NCI-H510A treated with DMSO at 0.1 percent for 48 hours (cell line): ENCODE data around the gene CAPZA2.
"Not testable (repeated sequence)": the region's sequence is repeated elsewhere in the genome, so short reads cannot be mapped to it uniquely, and the experiment has no call there.

Experiments
- DNase-seq: peaks from one replicate; lab custom pipeline; 2025; lab: John Stamatoyannopoulos, UW

CAPZA2 gene

DNA sequence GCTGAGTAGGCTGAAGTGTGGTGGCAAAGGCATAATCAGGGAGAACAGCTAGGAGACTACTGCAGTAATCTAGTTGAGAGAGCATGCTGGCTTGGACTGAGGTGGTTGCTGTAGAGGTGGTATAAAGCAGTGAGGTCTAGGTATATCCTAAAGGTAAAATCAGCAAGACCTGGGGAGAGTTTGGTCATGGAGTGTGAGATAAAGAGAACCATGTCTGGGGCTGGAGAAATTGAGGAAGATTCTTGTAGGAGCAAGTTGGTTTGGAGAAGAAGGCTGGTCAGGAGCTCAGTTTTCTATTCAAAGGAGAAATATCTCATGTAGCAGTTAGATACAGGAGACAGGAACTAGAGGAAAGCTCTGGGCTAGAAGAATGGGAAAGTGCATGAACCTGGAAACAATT is 58.0 kb downstream of the CAPZA2 start:
- DNase-seq: no peak

DNA sequence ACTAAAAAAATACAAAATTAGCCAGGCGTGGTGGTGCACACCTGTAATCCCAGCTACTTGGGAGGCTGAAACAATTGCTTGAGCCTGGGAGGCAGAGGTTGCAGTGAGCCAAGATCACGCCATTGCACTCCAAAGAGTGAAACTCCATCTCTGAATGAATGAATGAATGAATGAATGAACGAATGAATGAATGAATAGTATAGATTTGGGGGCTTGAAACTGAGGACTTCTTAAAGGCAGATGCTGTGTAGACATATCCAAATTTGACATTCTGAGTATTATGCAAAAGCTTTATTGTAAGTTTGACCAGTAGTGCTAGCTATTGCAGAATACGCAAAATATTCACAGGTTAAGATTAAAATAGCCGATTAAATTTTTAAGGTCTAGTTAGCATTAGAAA is 60.2 kb downstream of the CAPZA2 start:
- DNase-seq: no peak

DNA sequence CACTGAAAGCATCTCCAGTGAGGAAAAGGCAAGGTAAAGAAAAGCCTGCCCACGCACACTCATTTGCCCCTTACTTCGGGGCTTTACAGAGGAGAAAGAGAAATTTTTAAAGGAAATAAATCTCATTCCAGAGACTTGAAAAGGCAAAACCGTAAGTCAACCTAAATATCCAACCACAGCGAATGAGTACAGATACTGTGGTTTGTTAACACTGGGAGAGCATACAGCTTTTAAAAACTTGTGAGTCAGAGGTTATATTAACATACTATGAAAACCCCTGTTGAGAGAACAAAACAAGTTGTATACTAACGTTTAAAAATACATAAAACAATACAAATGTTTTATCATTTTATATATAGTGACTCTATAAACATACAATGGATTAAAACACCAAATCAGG is 62.4 kb downstream of the CAPZA2 start:
- DNase-seq: no peak

DNA sequence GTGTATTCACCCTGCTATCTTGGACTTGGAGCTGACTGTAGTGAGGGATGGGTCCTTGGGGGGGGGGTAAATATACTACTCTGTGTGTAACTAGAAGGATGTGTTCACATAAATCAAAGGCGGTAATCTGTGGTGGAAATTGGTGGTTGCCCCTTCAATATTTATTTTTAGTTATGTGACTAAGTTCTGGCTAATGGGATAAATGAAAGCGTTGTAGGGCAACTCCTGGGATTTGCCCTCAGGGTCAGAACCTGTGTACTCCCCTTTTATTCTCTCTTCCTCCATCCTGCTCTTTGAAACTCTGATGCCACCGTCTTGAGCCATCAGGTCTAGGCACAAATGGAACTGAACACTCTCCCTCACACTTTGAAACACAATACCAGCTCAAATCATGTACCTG is 66.6 kb downstream of the CAPZA2 start:
- no peak for DNase-seq

DNA sequence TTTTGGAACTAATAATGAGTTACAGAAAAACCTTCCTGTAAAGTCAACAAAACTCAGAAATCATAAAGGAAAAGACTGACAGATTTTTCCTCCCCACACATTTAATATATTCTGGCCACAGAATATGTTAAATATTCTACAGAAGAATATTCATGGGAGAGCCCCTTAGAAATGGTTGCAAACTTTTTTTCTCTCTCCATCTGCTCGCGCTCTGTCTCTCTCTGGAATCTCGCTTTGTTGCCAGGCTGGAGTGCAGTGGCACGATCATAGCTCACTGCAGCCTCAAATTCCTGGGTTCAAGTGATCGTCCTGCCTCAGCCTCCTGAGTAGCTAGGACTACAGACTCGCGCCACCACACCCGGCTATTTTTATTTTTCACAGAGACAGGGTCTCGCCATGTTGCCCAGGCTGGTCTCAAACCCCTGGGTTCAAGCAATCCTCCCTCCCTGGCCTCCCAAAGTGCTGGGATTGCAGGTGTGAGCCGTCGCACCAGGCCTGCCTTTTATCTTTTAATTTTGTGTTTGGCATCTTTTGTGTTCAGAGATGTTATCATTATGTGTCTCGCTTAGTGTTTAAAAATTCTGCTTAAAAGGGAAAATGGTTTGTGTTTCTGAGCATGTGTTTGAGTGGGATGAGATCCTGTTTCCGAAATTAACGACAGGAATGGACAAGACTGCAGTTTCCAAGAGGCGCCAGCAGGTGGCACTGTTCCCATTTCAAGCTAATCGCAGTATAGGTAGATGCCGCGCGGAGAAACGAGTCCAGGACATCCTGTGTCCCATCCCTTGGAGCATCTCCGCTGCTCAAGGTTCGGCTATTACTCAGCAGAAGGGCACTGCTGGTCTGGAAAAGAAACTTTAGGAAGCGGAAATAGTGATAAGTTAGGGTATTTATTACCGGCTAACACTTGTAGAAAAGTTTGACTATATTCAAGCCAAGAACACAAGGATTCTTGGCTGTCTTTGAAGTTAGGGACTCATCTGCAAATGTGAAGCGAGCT is 67.8 kb downstream of the CAPZA2 start:
- peak; percentile 61 for DNase-seq

DNA sequence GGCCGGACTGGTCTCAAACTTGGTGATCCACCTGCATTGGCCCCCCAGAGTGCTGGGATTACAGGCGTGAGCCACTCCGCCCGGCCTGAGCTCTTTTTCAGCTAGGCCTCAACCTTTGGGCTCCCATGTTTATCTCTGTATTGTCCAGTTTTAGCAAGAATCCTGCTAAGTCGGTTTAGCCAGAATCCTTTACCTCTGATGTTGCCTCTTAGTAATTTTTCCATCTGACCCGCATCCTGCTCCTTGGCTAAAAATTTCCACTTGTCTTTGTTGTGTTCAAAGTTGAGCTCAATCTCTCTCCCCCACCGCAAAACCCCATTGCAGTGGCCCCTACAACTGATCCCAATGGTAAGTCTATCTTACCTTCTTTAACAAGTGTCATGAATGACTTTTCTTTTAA is 70.2 kb downstream of the CAPZA2 start:
- DNase-seq: no peak

DNA sequence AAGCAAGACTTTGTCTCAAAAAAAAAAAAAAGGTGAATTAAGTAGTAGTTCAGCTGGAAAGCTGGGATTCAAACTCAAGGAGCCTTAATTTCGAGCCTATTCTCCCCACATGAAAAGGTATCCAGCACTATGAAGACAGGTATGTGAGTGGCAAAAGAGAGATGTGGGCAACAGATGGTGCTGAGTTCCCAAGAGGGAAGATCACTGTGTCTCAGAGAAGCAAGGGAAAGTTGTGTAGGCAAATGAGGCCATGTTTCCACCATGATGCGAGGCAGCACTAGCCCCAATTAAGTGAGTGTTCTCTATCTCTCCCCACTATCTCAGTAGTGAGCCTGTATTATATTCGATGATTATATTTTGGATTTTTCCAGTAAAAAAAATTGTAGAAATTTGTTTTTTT is 71.1 kb downstream of the CAPZA2 start:
- DNase-seq: no peak

DNA sequence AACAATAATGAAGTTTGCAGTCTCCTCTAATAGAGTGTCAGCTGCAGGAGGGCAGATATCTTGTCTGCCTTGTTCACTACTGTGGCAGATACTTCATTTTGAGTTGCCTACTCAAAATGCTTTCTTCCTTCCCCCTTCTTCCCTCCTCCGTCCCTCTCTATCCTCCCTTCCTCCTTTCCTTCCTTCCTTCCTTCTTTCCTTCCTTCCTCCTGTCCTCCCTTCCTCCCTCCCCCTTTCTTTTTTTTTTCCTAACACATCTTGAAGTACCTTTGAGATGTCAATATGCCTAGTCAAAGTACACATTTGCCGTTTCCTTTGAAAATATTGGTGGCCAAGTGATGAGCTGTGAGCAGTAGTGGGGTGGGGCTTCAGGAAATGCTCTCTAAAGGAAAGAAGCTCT is 72.2 kb downstream of the CAPZA2 start:
- no peak for DNase-seq

DNA sequence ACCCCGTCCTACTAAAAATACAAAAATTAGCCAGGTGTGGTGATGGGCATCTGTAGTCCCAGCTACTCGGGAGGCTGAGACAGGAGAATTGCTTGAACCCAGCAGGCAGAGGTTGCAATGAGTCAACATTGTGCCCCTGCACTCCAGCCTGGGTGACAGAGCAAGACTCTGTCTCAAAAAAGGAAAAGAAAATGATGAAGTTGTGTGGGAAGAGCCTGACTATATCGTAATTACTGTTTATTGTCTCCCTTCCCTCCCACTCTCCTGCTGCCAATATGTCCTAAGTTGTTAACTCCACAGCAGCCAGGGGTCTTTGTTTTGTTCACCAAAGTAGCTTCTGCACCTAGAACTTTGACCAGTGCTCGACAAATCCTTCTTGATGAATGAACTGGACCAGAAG is 74.5 kb downstream of the CAPZA2 start:
- DNase-seq: not testable (repeated sequence)

DNA sequence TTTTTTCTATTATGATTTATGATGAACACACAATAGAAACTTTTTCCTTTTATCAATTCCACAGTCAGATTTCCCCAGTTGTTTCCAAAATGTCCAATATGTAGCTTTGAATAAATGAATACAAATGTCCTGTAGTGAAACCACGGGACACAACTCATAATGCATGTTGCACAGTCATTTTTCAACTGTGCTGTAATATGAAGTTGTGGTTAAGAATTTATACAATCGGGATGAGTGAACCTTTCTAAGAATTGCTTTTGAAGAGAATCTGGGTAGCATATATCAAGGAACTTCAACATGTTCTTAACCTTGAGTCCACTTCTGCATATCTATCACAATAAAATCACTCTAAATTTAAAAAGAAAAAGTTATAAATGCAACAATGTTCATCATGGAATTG is 76.3 kb downstream of the CAPZA2 start:
- no peak for DNase-seq

DNA sequence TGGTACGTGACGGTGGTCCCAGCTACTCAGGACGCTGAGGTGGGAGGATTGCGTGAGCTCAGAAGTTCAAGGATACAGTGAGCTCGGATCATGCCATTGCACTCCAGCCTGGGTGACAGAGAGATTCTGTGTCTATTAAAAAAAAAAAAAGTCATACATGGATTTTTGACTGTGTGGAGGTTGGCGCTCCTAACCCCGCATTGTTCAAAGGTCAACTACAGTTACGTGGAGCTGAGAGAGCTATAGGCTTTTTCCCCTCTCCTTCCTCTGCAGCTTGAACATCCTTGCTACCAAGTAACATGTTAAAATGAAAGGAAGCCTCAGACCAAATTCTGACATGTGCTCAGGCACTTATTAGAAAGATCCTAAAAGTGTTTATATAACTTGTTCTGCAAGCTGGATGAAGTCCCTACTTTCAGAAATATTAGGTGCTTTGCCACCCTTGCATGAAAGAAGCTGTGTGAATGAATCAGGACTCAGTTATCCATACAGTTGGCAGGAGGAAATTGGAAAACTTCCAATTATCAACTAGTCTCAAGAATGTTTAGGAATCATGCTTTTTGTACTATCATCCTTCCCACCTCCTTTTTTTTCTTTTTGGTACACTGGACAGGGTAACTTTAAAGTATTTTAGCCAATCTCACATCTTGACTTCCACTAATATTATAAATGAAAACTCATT is 78.4 kb downstream of the CAPZA2 start:
- no peak for DNase-seq

DNA sequence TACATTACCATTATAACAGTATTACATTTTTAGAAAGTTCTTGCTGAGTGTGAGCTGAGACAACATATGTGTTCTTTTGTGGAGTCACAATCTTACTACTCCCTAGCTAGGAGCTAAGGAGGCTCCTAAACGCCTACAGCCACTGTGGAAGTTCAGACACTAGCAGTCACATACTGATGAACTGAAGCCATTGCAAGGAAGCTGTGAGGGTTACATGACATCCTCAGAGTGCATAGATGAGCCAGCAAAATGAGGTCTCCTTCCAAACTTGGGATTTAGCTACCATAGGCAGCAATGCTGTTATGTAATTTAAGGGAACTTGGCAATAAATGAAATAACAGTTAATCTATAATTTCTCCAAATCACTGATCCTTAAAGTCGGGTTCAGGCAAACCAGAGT is 80.1 kb downstream of the CAPZA2 start:
- DNase-seq: no peak

DNA sequence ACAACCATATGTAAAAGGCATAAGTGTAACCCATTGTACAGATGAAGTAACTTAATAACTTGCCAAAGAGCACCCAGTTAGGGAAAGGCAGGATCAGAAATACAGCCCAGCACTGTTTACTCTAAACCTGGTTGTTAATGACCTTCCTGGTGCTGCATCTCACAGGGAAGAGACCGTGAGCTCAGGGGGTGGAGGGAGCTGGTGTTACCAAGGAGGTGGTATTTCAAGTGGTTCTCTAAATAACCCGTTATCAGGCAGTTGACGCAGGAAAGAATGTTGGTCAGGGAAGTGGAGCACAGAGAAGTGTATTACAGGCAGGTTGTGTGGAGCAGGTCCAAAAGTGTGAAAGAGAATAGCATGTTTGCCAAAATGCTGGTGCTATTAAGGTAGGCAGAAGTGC is 86.5 kb downstream of the CAPZA2 start:
- DNase-seq: peak; percentile 12

DNA sequence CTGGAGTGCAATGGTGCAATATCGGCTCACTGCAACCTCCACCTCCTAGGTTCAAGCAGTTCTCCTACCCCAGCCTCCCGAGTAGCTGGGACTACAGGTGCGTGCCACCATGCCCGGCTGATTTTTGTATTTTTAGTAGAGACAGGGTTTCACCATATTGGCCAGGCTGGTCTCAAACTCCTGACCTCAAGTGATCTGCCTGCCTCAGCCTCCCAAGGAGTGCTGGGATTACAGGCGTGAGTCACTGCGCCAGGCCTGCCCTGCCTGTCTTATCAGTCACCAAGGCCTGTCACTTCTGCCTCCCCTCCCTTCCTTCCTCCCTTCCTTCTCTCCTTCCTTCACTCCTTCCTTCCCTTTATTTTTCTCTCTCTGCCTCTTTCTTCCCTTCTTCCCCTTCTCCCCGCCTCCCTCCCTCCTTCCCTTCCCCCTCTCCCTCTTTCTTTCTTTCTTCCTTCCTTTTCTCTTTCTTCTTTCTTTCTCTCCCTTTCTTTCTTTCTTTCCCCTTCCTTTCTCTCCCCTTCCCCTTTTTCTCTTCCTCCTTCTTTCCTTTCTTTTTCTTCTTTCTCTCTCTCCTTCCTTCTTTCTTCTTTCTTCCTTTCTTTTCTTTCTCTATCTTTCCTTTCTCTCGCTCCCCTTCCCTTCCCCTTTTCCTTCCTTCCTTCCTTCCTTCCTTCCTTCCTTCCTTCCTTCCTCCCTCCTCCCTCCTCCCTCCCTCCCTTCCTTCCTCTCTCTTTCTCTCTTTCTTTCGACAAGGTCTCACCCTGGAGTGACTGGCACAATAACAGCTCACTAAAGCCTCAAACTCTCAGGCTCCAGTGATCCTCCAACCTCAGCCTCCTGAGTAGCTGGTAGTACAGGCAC is 87.8 kb downstream of the CAPZA2 start:
- no peak for DNase-seq

DNA sequence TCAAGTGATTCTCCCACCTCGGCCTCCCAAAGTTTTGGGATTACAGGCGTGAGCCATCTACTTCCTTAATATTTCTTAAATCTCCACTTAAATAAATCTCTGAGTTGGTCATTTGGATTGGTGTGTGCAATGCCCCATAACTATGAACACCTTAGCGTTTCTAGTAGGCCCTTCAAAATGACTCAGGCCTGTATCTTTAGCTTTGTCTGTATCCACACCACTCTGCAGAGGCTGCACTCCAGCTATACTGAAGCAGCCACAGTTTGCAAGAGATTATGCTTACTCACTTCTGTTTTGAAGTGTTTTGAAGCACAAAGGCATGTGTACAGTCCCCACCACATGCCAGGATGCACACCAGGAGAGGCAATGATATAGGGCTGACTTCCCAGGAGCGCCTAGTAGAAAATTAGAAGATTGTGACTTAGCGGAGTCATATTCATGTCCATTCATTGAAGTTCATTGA is 88.5 kb downstream of the CAPZA2 start:
- no peak for DNase-seq

DNA sequence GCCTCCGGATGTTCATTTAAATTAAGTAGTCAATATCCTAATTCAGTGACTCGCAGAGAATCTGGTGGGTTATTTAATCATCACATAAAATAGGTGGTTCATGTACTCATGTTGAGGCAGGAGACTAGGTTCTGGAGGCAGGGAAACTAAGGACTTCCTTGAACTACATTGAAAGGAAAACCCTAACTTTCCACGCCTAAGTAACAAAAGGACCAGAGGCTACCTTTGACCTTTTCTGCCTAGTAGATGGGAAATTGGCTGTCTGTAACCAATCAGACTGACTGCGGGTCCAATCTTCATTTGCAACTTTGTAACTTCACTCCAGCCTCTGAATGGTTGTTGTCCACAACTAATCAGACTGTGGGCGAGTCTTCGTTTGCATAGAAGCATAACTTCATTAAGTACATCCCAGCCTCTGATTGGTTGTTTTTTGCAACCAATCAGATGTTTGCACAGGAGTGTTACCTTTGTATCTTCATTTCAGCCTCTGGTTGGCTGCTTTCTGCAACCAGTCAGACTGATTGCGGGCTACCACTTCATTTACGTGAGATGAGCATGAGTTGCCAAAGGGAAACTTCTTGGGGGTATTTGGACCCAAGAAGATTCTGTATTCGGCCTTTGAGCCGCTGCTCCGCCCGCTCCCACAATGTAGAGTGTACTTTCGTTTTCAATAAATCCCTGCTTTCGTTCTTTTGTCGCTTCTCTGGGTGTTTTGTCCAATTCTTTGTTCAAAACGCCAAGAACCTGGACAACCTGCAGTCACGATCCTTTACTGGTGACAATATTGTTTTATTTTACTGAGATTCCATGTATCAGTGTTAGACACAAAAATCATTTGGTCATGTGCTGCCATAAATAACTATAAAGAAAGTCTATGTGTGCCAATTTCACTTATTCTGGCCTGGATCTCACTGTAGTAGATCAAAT is 89.2 kb downstream of the CAPZA2 start:
- no peak for DNase-seq

DNA sequence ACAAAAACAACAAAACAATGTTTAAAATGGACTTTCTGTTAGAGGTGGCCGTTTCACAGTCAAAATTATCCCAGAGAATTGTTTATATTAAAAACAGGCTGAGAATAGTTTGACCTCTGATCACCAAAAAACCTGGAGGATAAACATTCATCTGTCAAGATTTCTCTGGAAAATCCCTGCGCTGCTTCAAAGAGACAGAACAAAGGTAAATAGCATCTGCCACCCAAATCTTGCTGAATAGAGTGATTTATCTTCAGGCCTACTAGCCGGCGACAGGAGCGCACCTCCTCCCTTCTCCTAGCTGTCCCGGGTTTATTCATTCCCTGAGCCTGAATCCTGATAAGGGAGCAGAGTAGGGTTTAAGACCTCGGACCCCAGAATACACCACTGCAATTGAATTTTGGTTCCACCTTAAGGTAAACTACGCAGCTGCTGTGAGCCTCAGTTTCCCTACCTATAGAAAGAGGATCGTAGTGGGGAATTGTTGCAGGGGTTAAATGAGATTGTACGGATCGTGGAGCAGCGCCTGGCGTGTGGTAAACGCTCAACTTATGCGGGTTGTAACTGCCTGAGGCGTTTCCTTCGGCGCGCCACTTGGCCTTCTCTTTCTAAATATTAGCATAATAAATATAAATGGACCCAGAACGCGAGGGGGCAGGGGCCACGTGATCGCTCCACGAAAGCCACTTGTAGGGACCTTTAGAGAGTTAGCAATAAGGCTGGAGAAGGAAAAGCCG is 90.4 kb downstream of the CAPZA2 start:
- peak; percentile 46 for DNase-seq

DNA sequence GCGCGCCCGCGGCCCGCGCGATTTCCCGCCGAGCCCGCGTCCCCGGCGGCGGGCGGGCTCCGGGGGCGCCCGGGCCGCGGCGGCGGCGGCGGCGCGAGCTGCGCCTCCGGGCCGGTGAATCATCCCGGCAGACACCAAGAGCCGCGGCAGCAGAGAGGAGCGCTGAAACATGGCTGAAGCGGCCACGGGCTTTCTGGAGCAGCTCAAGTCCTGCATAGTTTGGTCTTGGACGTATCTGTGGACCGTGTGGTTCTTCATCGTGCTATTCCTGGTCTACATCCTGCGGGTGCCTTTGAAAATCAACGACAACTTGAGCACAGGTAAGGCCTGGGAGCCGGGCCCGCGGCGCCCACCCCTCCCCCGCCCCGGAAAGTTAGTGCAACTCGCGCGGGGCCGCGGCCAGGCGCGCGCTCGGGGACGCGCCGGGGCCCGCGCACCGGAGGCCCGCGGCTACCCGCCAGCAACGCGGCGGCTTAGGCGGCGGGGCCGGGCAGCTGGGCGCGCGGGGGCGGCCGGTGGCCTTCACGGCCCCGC is 91.1 kb downstream of the CAPZA2 start, which contains the start of gene ST7:
TSS of gene ST7 (plus strand) at position 130 of the 534 bp plus-strand sequence. CDS start at position 170, 40 bp downstream.
- peak; percentile 63 for DNase-seq

DNA sequence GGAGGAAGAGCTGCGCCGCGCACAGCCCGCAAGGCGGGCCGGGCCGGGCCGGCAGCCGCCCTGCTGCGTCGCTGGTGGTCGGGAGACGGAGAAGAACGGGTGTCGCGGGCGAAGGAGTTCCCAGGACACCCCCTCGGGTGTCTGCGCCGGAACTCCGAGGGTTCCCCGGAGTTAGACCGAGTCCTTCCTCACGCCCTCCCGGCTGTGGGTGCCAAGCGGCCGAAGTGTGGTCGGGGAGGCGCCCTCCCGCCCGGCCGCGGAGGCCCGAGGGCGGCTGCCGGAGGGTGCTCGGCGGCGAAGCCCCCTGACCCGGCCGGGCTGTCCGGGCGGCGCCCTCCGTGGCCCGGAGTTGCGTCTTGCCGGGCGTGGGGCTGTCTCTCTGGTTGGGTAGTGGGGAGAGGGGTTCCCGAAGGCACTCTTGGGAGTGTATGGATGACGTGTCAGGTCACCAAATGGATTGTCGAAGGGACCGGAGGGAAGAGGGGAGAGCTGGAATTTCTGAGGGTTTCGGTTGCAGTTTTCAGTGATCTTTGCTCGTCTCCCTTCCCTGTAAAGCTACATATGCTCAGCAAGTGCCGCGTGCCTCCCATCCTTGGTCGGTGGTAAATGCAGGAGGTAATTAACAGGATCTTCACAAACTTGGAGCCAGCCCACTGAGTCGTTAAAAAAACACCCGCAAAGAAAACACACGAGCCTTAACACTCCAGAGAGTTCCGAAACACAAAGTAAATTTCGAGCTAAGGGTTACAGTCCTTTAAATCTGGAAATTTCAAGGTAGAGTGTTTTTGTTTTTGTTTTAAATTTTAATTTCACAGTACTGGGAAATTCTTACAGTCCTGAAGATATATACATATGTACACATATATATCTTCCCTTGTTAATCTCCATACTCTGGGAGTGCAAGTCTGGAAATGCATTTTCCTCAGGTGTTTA is 91.8 kb downstream of the CAPZA2 start:
- DNase-seq: peak; percentile 47
